ENCODE data around the gene REC8.

DNA sequence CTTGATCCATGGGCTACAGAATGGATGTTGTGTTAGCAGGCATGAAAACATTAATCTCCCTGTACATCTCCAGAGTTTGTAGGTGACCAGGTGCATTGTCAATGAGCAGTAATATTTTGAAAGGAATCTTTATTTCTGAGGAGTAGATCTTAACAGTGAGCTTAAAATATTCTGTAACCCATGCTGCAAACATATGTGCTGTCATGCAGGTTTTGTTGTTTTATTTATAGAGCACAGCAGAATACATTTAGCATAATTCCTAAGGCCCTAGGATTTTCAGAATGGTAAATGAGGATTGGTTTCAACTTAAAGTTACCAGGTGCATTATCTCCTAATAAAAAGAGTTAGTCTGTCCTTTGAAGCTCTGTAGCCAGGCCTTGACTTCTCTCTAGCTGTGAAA, 44.9 kb upstream of the REC8 start:
- TF ChIP-seq, protein P1, sequence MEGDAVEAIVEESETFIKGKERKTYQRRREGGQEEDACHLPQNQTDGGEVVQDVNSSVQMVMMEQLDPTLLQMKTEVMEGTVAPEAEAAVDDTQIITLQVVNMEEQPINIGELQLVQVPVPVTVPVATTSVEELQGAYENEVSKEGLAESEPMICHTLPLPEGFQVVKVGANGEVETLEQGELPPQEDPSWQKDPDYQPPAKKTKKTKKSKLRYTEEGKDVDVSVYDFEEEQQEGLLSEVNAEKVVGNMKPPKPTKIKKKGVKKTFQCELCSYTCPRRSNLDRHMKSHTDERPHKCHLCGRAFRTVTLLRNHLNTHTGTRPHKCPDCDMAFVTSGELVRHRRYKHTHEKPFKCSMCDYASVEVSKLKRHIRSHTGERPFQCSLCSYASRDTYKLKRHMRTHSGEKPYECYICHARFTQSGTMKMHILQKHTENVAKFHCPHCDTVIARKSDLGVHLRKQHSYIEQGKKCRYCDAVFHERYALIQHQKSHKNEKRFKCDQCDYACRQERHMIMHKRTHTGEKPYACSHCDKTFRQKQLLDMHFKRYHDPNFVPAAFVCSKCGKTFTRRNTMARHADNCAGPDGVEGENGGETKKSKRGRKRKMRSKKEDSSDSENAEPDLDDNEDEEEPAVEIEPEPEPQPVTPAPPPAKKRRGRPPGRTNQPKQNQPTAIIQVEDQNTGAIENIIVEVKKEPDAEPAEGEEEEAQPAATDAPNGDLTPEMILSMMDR (IDR thresholded peaks at IDR 0.05), result no peak
- no peak for TF ChIP-seq POLR2A (IDR thresholded peaks at IDR 0.05)
- TF ChIP-seq POLR2AphosphoS5 (IDR thresholded peaks at IDR 0.05), result no peak

Measured in prostate gland (tissue), 2 donors.